Nucleus accumbens (tissue), 56 donors: ENCODE results near the gene FBXO4.
"Not testable (repeated sequence)": the region's sequence is repeated elsewhere in the genome, so short reads cannot be mapped to it uniquely, and the experiment has no call there.

Source experiments
- DNase-seq, 56 donors: peaks; one replicate each; lab custom pipeline; 2025; lab: John Stamatoyannopoulos, UW

FBXO4 gene

DNA sequence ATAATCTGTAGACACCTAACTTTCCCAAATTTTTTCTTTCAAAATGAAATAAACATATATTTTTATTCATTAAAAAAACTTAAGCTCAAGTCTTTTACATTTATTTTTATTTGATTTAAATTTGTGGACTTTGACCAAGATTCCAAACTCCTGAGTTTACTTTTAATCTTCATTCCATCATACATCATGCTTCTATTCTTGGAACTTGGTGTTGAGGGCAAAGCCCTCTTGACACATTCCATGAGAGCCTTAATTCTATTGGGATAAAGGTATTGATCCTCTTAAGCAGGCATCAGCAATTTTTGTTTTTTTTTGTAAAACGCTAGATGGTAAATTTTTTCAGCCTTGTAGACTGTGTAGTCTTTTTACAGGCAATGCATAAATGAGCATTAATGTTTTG lies 53.6 kb downstream of the FBXO4 start:
- no peak for DNase-seq

DNA sequence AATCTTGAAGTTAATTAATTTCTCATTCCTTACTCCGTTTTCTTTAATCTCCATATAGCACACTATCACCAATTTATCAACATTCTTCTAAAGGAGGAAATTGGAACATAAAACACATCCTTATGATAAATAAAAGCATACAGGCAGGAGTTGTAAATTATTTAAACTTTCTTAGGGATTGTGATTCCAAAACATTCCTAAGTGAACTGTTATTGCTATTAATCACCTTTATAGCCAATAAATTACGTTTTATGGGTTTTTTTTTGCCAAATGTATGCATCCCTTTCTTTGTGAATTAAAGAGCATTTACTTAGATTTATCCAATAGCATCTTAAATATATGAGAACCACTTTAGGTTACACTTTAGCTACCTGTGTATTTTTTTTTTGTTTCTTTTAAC lies 55.3 kb downstream of the FBXO4 start:
- DNase-seq: no peak

DNA sequence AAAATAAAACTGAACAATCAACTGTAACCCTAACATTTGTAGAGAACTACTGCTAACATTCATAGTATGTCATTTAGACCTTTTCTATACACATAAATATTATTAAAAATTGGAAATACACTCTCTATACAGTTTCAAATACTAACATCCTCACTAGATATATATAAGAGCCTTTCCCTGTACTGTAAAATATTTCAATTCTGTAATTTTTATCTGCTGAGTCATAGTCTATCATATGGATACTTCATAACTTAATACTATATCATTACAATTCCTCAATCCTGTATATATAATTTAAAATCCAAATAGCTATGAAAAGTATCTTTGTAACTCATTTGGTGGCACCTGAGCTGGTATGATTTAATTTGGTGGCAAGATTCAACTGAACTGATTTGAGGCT lies 55.8 kb downstream of the FBXO4 start:
- no peak for DNase-seq

DNA sequence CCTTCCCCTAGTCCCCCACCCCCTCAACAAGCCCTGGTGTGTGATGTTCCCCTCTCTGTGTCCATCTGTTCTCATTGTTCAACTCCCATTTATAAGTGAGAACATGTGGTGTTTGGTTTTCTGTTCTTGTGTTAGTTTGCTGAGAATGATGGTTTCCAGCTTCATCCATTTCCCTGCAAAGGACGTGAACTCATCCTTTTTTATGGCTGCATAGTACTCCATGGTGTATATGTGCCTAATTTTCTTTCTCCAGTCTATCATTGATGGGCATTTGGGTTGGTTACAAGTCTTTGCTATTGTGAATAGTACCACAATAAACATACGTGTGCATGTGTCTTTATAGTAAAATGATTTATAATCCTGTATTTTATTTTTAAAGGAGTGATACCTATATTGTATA lies 57.8 kb downstream of the FBXO4 start:
- DNase-seq: not testable (repeated sequence)

DNA sequence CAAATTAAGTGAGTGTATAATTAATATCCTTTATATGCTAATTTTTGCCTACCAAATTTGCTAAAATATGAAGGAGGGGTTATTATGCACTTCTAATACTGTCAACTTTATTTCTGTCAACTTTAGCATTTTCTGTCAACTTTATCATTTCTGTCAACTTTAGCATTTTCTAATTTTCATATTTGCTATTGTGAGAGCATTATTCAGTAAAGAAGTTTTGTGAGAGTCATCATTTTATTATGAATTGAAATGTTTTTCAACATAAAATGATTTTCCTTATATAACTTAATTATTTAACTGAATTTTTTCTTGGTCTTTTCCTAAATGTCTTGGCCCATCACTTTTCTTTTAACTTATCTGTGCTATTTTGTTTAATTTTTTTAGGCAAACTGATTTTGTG lies 58.2 kb downstream of the FBXO4 start:
- DNase-seq: no peak

DNA sequence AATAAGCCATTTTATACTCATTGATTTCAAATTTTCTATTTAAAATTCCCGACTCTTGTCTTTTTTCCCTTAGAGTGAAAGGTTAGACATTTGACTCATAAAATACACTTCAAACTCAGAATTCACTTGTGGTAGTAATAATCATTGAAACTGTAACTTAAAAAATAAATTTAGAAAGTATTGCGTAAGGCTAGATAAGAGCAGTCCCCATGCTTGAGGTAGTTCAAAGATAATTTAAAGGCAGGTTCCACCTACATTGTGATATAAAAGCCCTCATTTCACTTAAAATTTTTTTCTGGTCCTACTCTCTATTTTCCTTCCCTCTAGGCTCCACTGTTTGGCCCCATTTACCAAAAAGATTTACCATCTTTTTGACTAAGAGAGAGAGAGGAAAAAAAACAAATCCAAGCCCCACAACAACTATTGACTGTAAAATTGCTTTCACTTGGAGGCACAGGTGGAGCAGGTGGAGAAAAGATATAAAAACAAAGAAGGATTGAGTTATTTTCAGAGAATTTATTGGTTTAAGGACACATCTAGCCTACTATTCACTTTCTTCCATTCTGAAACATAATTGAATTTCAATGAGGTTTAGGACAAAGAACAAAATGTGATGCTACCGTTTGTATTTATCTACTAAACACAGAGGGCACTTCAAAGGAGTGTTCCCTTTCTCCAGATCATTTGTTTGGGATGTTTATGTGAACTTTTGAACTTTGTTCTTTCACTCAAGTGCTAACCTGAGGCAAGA lies 61.0 kb downstream of the FBXO4 start:
- no peak for DNase-seq
